A673 (cell line): ENCODE results near the gene TESK2.

ENCODE experiments used
- CTCF ChIP-seq: fragments of 300-800, 200-600 bp; sonication (generic); conservative IDR thresholded peaks from 2 replicates; pipeline ENCODE4 v1.5.1; 2017; ENCODE audit warnings: low read depth, mild to moderate bottlenecking, antibody characterized with exemption, low read length, moderate library complexity, mixed read lengths
- EZH2 ChIP-seq: fragments of 200-600 bp; sonication (generic); IDR thresholded peaks from 2 replicates; pipeline ENCODE4 v1.6.1; 2017; ENCODE audit warnings: borderline replicate concordance, low read depth, mild to moderate bottlenecking, mixed read lengths, antibody characterized with exemption, low read length; ENCODE audit not compliant: poor library complexity, severe bottlenecking

- no peak for TF ChIP-seq CTCF
- TF ChIP-seq EZH2, result no peak
Measured at GRCh38 chr1:45535988-45536766, 45.2 kb upstream of the TESK2 start.
